NCI-H1694 (cell line): ENCODE measurements around the gene GRIK2.
"Not testable (repeated sequence)": the region's sequence is repeated elsewhere in the genome, so short reads cannot be mapped to it uniquely, and the experiment has no call there.

Source experiments
- DNase-seq: peaks from one replicate; lab custom pipeline; 2025; lab: John Stamatoyannopoulos, UW

GRIK2 gene

DNA sequence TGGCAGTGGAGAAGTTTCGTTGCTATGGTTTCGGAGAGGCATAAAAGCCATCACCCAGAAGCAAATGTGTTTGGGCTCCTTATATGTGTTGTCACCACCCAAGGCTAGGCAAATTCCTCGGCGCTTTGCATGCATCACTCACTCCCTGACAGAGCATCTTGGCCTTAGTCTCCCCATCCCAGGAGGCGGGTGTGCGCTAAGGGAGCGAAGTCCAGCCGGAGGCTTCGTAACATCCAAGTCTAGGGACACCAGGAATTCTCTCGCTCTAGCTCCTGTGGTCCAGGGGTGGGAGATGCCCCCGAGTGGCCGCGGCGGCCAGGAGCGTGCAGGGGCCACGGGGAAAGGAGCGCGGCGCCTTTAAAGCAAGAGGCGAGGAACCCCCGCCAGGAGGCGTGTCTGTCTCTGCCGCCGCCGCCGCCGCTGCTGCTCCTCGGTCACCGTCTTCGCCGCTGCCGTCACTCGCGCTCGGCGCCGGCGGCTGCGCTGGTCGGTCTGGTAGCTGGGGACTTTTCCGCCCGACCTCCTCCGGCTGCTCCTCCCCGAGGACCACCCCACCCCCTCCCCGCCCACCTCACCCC, at the start of gene GRIK2:
Gene GRIK2, plus strand, starts transcription at position 458 of the 578 bp plus-strand sequence.
- DNase-seq: peak; percentile 7

DNA sequence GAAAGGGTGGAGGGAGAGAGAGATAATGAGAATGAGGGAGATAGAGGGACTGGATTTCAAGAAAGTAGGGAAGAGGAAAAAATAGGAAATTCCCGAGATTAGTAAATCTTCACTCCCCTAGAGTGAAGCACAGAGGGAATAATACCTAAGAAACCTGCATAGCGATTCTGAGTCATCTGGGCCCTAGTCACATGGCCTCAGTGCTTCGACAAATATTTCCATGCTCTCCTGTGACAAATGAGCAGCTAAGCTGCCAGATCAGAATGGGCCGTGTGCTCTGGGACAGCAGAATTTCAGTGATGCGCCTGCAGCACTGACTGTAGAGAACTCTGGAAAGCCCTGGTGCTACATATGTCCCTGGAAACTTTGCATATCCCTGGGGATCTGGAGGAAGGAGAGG, 48.6 kb upstream of the GRIK2 start:
- no peak for DNase-seq

DNA sequence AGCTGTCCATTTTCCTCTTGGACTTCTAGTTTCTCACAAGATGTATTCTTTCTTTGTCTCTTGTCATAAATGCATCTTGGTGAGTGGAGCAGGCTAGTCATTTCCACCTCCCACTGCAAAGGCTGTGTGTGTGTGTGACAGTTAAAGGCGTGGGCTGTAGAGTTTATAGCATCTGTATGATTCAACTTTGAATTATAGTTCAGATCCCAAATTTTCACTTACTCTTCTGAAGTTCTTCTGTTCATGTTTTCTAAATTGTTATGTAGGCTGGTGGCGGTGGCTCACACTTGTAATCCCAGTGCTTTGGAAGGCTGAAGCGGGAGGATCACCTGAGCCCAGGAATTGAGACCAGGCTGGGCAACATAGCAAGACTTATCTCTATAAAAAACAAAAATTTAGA, 44.7 kb upstream of the GRIK2 start:
- DNase-seq: no peak

DNA sequence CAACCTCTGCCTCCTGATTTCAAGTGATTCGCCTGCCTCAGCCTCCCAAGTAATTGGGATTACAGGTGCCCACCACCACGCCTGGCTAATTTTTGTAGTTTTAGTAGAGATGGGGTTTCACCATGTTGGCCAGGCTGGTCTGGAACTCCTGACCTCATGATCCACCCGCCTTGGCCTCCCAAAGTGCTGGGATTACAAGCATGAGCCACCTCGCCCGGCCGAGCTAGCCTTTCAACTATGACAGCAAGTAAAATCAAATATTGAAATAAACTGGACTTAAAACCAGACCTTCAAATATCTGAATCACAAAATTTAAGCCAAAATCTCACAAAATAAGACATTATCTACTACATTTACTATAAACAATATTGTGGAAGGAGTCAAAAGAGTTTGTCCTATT, 42.9 kb upstream of the GRIK2 start:
- not testable (repeated sequence) for DNase-seq

DNA sequence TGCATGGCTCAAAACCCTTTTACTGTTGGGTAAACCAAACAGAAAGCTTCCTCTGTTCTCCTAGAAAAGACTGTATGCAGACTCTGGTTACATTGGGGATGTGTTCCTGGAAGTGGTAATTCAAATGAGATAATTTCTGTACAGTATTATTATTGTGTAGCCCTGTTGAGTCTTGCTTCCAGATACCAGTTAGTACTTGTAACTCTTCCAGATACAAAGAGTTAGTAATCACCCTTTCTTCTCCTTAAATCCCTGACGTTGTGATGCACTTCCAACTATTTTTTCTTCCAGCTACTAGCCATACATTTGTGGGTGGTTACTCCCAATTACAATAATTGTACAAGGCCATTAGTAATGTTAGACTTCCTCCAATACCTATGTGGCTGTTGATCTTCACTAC, 42.3 kb upstream of the GRIK2 start:
- no peak for DNase-seq

DNA sequence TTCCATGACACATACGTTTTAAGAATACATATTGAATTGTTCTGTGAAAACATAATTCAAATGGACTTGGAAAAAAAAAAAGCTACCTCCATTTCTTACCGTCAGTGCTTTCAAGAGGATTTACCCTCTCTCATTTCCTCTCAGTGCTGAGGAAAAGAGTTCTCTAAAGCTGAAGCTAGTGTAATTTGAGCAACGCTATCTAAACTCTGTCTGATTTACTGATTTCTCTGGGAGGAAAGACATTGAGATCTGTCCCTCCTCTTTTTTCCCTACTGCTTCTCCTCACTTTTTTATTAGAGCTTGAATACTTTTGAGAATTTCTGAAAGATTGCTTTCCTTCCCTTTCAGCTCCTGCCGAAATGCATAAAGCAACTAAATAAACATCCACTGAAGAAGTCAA, 41.2 kb upstream of the GRIK2 start:
- DNase-seq: no peak

DNA sequence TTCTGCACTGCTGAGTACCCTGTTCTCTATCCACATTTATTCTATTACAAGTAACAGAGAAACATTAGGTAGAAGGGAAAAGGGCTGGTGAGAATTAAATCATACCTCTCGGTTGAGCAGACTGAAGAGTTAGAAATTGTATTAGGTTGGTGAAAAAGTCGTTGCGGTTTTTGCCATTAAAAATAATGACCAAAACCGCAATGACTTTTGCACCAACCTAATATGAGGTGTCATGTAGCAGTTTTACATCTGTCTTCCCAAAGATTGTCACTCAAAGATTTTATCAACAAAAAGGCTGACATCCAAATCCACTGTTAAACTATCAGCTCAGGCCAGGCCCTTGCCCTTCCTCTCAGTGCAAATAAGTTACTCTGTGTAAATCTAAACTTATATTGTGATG, 28.3 kb upstream of the GRIK2 start:
- DNase-seq: no peak

DNA sequence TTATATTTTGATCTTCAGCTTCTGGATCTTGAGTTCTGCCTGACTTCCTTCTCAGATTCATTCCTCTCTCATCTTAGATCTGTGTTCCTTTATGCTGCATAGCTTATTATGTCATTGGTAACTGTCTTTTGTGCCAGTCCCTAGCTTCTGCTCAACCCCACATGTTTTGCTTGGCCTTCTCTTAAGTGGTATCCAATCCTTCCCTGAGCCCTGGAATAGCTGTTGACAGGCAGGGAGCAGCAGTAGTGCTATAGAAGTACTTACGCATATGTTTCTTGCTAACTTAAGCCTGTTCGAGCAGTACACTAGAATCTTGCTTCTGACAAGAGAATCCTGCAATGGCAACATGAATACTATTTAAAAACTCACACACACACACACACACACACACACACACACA, 13.6 kb upstream of the GRIK2 start:
- DNase-seq: no peak

DNA sequence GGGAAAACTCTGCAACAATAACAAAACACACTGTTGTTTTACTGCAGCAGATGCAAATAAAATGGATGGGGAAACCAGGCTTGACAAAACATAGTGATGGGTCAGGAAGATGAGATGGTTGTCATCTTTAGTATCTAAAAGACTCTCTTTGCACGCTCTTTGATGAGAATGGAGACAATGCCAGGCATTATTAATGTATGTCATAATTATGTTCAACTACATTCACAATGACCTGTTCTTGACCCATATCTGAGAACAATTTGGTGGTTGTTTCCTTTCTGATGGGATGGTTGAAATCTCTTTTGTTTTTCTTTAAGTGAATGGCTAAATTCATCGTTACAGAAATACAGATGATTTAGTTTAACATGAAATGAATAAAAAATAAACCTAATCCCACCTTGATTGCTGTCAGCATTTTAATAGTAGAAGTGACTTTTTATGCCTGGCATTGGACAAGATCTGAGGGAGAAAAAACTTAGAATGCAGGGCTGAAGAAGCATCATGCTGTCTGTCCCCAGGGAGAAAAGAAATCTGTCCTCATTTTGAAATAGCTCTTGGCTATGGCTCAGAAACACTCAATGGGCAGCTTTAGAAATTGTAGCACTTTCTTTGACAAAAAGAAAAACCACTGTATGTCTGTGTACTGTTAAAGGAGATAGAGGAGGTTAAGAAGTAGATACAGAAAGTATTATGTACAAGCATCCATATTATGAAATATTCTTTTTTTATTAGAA, 12.4 kb upstream of the GRIK2 start:
- no peak for DNase-seq

DNA sequence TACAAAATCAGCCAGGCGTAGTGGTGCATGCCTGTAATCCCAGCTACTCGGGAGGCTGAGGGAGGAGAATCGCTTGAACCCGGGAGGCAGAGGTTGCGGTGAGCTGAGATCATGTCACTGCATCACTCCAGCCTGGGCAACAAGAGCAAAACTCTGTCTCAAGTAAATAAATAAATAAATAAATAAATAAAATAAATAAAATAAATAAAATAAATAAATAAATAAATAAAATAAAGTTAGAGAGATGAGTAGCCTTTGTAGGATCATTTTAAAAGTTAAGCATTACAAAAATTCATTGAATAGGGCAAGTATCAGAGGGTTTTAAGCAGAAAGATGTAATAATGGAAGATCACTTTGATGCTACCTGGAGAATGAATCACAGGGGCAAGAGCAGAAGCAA, 9.8 kb upstream of the GRIK2 start:
- DNase-seq: not testable (repeated sequence)

DNA sequence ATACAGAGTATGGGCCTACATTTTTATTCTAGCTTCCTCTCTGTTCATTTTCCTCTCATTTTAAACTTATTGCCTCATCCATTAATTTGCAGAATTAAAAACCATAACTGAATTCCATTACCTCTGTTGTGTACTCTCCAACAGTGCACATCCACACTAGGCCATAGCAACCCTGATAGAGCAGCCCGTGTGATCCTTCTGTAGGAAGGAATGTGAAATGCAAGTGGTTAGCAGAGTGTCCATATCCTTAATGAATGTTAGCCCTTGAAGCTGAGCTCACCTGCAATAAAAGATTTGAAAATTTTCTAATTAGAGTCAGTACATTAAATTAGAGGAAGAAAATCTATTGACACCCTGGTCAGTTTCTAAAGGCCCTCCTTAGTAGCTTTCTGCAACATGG, 6.5 kb upstream of the GRIK2 start:
- DNase-seq: no peak

DNA sequence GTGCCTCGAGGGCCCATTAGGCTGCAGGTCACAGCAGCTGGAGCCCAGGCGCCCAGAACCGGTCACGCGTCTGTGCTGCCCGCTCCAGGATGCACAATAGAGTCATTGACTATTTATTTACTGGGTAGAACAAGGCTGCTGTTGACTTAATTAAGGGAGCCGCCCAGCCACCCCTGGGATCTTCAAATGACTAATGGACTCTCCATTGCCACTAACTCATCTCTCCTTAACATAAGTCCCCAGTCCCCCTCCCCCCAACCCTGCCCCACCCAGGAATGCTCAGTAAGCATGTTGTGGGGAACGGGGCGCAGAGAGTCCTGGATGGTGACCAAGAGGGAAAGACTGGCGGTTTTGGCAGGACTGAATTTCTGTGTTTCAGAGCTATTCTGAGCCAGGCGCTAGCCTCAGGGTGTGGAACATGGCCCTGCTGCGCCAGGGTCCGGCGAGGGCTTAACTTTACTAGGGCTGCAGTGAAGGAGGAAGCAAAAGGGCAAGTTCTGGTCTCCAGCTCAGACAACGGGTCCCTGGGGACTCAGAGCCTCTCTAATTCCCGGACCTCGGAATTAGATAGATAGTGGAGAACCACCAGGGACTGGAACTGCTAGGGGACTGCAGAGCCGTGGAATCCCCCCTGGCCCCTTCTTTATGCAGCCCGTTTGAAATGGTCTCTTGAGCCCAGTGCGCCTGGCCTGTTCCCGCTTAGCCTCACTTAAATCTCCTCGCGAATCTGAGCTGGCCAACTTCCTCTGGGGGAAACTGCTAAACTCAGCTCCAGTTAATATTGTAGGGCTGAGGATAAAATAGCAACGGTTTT, 1.5 kb upstream of the GRIK2 start:
- no peak for DNase-seq

DNA sequence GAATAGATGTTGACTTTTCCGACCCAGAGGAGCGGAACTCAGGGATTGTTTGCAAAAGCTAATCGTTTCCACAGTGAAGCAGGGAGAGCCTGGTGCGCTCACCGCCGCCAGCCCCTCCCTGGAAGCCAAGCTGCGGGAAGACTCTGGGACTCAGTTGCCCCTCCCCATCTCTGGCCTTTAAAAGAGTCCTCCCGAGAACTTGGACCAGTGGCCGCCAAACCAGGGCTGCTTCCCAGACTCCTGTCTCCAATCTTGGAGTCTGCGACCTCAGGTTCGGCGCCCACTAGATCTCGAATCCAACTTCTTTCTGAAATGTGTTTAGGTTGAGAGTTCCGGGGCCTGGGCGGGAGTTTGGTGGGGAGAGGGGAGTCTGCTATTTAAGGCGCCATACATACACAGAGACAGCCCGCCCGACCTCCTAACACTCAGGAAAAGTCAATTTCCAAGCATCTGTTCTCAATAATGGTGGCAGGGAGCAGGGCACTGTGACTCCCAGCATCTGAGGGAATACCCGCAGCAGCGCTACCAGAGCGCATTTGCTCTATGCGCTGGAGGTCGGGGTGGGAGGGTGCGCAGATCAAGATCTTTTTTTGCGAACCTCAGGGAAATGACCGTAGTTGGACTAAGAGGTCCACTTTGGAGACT, 800 bp upstream of the GRIK2 start:
- DNase-seq: no peak

DNA sequence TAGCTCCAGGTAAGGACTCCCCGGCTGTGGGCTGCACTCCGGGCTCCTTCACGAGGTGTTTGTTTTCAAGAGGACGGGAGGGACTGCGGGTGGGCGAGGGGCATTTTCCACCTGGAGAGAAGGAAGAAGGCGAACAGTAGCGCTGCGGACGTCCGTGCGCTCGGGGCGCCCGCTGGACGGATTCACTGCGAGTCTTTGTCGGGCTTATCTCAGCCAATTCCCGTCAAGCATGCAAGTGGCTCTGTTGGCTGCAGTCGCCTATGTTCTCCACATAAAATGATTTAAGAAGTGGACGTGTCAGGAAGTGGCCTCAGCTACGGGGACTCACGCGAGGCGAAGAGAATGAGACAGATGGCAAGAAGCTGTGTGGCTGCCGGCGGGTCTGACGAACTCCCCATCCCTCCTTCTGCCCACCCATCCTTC, 332 bp downstream of the GRIK2 start:
- no peak for DNase-seq

DNA sequence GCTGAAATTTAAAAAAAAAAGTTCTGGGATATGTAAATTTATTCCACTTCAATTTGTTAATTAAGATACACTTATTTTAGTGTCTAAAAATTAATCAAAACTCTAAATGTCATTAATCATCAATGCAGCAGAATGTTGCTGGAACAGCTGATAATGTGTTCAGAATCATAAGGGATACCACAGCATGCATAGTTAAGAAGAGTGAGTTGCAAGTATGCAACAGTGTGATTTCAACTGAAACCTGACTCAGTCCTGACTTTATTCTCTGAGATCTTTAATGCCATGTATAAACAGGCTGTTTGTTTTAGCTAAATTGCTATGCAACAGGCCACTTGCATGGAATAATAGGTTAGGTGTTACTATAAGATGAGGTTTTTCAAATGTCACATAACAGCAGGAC, 1.4 kb downstream of the GRIK2 start:
- DNase-seq: no peak

DNA sequence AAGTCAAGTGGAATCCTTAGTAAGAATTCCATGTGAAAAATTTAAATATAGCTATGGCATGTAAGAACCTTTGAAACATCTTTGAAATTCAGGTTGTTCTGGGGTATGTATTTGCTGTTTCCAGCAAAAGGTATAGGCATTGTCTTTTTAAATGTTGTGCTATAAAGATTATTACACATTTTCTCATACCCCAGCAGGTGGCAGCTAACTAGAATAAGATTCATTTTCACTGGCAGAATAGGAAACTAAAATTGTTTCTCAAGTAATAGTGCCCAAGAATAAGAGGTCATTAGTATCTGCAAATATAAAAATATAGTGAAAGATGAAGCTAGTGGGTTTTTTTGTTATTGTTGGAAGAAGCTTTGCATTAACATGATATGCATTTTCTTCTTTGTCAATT, 1.8 kb downstream of the GRIK2 start:
- peak; percentile 31 for DNase-seq

DNA sequence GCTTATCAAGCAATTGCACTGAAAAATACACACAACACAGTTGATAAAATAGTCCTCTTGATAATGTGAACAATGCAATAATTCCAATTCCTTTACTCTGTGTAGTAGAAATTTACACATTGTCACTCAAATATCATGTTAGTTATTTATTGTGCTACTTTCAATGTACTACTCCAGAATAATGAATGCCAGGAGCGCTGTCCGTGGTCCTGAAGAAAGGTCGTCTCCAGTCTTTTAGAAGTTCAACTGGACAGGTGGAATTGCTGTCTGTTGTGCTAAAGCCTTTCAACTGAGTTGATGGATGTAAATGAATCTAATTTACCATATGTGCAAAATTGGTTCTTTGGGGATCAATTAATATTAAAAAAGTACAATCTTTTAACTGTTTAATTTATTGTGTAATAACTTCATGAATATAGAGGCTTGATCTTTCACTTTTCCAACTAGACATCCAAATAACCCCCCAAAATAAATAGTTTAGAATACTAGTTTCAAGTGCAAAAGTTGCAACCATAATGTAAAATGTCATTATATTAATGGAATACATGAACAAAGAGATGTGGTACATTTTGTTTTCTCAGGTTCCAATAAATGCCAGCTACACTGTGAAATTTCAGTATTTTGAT, 3.2 kb downstream of the GRIK2 start:
- no peak for DNase-seq

DNA sequence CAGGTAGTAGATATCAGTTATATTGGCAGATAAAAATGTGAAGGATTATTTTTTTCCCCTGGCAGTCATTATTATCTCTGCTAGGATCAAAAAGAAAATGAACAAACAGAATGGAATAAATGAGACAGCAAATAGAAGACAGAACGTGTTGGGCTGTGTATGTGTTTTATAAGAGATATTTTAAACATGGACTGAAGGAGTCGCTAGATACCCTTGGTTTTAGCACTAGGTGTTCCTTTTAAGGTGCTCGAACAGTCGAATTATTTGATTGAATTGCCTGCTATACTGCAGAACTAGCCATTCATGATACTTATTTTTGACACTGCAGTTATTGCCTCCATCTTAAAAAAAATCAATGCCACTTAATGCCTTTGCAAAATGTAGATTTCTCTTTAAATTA, 3.7 kb downstream of the GRIK2 start:
- DNase-seq: peak; percentile 53

DNA sequence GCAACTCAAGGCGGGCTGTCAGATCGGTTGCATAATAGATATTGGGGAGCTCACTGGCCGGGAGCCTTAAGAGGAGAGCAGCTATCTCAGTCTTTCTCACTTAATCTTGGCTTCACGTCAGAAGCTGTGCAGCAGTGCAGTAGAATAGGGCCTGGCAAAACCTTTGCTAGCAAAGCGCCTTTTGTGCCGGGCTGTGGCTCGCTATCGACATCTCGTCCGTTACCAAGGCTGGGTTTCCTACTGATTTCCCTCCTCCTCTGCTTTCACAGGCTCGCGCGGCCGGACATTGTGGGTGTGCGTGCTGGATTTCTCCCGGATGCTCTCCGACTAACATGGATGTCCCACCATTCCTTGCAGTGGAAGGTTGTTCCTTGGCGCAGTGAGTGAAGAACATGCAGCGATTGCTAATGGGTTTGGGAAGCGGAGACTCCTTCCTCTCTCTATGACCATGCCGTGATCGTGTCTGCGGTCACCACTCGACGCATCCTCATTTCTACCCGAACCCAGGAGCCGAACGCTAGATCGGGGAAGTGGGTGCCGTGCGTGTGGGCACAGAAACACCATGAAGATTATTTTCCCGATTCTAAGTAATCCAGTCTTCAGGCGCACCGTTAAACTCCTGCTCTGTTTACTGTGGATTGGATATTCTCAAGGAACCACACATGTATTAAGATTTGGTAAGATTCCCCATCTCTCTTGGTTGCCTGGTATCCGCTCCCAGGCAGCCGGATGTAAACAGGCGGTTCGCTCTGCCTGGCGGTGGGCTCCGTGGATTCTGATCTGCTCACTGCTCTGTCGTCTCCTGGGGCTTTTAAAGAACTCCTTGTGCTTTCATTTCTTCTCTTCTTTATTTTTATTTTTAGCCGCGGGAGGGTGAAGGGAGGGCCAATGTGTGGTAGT, 5.5 kb downstream of the GRIK2 start:
- no peak for DNase-seq

DNA sequence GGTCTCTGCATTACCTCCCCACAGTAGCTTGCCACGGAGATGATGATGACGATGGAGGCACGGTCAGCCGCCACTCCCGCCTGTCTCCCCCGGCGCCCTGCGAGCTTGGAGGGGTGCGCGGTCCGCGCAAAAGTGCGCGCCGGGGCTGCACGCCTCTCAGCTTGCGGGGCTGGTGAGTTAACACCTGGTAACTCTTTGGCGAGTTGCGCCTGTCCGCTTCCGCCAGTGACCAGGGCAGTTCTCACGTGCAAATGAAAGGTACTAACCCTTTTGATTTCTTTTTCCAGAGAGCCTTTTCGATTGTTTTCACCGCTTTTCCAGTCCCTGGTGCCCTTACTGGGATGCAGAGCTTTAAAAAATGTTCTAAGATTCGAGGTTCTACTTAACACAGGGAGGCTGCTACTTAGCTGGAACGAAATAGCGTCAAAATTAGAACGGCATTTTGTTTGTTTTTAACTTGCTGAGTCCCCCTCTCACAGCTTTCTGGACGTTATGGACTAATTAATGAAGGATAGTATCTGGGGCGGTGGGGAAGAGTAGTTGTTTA, 6.2 kb downstream of the GRIK2 start:
- no peak for DNase-seq
